HepG2 (cell line): Measurements from ENCODE around the gene NXPH1. TPM values are rescaled to one million over a fixed set of nuclear protein-coding genes. Genes with fewer than 3 reads are reported as not detected.

ENCODE experiments used
- ATAC-seq: fragments of 200-7000 bp; cut with Tn5 transposase; 3 replicates; pipeline ENCODE4 v1.9.1; 2020; ENCODE audit warnings: mild to moderate bottlenecking, moderate library complexity
- BruUV-seq: library from RNA; stranded (reverse); fragments of 400-500 nt; replicated peaks from 2 replicates; lab custom pipeline; 2021; lab: Mats Ljungman, UMichigan
- CTCF ChIA-PET: fragments of 300-600 bp; formaldehyde crosslinking; extraction: SDS; loops from one replicate; lab custom pipeline; 2021; ENCODE audit warnings: low total read pairs, inconsistent platforms, low intra/inter-chr PET ratio; lab: Yijun Ruan, JAX
- POLR2A ChIA-PET: fragments of 350-600 bp; sonication (Branson Sonifier 250); formaldehyde crosslinking; loops from one replicate; lab custom pipeline; 2020; ENCODE audit warnings: antibody characterized with exemption, inconsistent platforms; lab: Yijun Ruan, JAX
- DNase-seq: peaks from one replicate; pipeline ENCODE4 v3.0.0-alpha.2; 2015; ENCODE audit warnings: low spot score
- FAIRE-seq: peaks from 3 replicates; lab custom pipeline; 2011; peaks lifted over from hg19 to GRCh38; lab: Jason Lieb, UNC
- H2AFZ ChIP-seq: one replicate; pipeline ENCODE4 v1.6.1; 2011; ENCODE audit warnings: low read length, inconsistent platforms
- H3K27ac ChIP-seq: fragments of 300-600 bp; 3 replicates; pipeline ENCODE4 v1.8.0; 2011; ENCODE audit warnings: mixed run types, mild to moderate bottlenecking, mixed read lengths, low read length, inconsistent platforms; ENCODE audit not compliant: insufficient read depth; ENCODE audit errors: extremely low read length
- H3K27me3 ChIP-seq, 2 experiments: fragments of 200-600 bp in 1 of 2; 2 replicates in 1 of 2; 3 replicates in 1 of 2; pipeline versions ENCODE4 v1.6.0 to v1.8.0; 2011; ENCODE audit warnings: low read length in 2 of 2, mild to moderate bottlenecking in 2 of 2, moderate library complexity in 2 of 2, inconsistent platforms in 1 of 2; ENCODE audit not compliant: insufficient read depth in 2 of 2, control insufficient read depth in 1 of 2
- H3K36me3 ChIP-seq, 2 experiments: fragments of 200-600 bp in 1 of 2; replicated peaks in 1 of 2; 2 replicates in 1 of 2; 3 replicates in 1 of 2; pipeline versions ENCODE4 v1.5.1 to v1.8.0; 2011; ENCODE audit warnings: low read length in 2 of 2, inconsistent platforms in 1 of 2; ENCODE audit not compliant: insufficient read depth in 2 of 2, control insufficient read depth in 1 of 2
- H3K4me1 ChIP-seq: 2 replicates; pipeline ENCODE4 v1.5.1; 2012; ENCODE audit warnings: low read length, inconsistent platforms; ENCODE audit not compliant: insufficient read depth
- H3K4me2 ChIP-seq: 2 replicates; pipeline ENCODE4 v1.6.0; 2011; ENCODE audit warnings: low read depth, low read length, inconsistent platforms
- H3K4me3 ChIP-seq, 3 experiments: fragments of 200-600 bp in 1 of 3; sonication (generic), shearing (Covaris generic) in 1 of 3; replicated peaks in 1 of 3; 2 replicates each; pipeline ENCODE4 v1.5.1; 2011 to 2016; ENCODE audit warnings: low read length in 3 of 3, inconsistent platforms in 2 of 3, low read depth in 2 of 3, mild to moderate bottlenecking in 2 of 3, control low read depth in 1 of 3, mixed read lengths in 1 of 3; ENCODE audit not compliant: insufficient read depth in 1 of 3
- H3K79me2 ChIP-seq: one replicate; pipeline ENCODE4 v1.6.1; 2011; ENCODE audit warnings: low read length, inconsistent platforms; ENCODE audit not compliant: insufficient read depth
- H3K9ac ChIP-seq: 2 replicates; pipeline ENCODE4 v1.6.0; 2011; ENCODE audit warnings: mild to moderate bottlenecking, low read depth, low read length, inconsistent platforms; ENCODE audit not compliant: insufficient read depth
- H3K9me3 ChIP-seq: 2 replicates; pipeline ENCODE4 v1.5.1; 2012; ENCODE audit warnings: mild to moderate bottlenecking, low read length
- H4K20me1 ChIP-seq: 2 replicates; pipeline ENCODE4 v1.6.0; 2011; ENCODE audit warnings: inconsistent platforms, mild to moderate bottlenecking, low read length, moderate library complexity; ENCODE audit not compliant: insufficient read depth
- ISL2 ChIP-seq: sonication (generic); formaldehyde crosslinking; IDR thresholded peaks from 2 replicates; pipeline ENCODE4 v1.5.0; 2020; ENCODE audit warnings: missing genetic modification reagents
- KAT2B ChIP-seq: fragments of 150-350 bp; IDR thresholded peaks from 2 replicates; pipeline ENCODE4 v1.6.1; 2014; ENCODE audit warnings: low read depth, low read length, borderline replicate concordance
- NBN ChIP-seq: fragments of 450-650 bp; conservative IDR thresholded peaks from 2 replicates; pipeline ENCODE4 v1.6.1; 2017
- NR2F2 ChIP-seq: IDR thresholded peaks from 2 replicates; pipeline ENCODE4 v1.6.1; 2012; ENCODE audit warnings: low read depth, inconsistent platforms, borderline replicate concordance
- POLR2AphosphoS2 ChIP-seq: IDR thresholded peaks from 2 replicates; pipeline ENCODE4 v1.6.1; 2011; ENCODE audit warnings: low read depth, low read length, improper control_type of control experiment
- PPARG ChIP-seq: conservative IDR thresholded peaks from 2 replicates; pipeline ENCODE4 v1.6.1; 2016; ENCODE audit warnings: missing biosample characterization, missing genetic modification reagents
- RAD21 ChIP-seq: fragments of 450-650 bp; formaldehyde crosslinking; IDR thresholded peaks from 2 replicates; pipeline ENCODE4 v1.5.0; 2020; ENCODE audit warnings: mild to moderate bottlenecking
- SRSF1 ChIP-seq: fragments of 200-400 bp; formaldehyde crosslinking; optimal IDR thresholded peaks from 2 replicates; pipeline ENCODE3; 2017; ENCODE audit warnings: mild to moderate bottlenecking, low read depth, low read length, moderate library complexity
- SYNCRIP ChIP-seq: fragments of 200-400 bp; formaldehyde crosslinking; IDR thresholded peaks from 2 replicates; pipeline ENCODE4 v1.6.1; 2018; ENCODE audit warnings: mild to moderate bottlenecking, low read depth, low read length; ENCODE audit not compliant: insufficient read depth
- ZFP41 ChIP-seq: sonication (generic); formaldehyde crosslinking; IDR thresholded peaks from 2 replicates; pipeline ENCODE4 v1.4.0; 2020; ENCODE audit warnings: mild to moderate bottlenecking, missing genetic modification reagents, borderline replicate concordance
- ZHX2 ChIP-seq, 2 experiments: sonication (generic) in 1 of 2; formaldehyde crosslinking in 1 of 2; IDR thresholded peaks; 2 replicates each; pipeline versions ENCODE4 v1.6.1 to v1.9.0; 2014 to 2022; ENCODE audit warnings: antibody characterized with exemption in 1 of 2, borderline replicate concordance in 1 of 2, inconsistent platforms in 1 of 2, low read depth in 1 of 2, missing genetic modification reagents in 1 of 2
- in situ Hi-C: cut with HindIII; loops from 2 replicates; pipeline ENCODE4 v1.10.0; 2017; ENCODE audit warnings: low pct_unique_long_range_greater_than_20kb; ENCODE audit not compliant: extremely low pct_ligation_motif_present
- intact Hi-C: fragments of 100-400 bp; cut with micrococcal nuclease; formaldehyde crosslinking; loops from one replicate; pipeline ENCODE4 v1.10.0; 2022; ENCODE audit not compliant: unreplicated experiment
- polyA plus RNA-seq, 8 experiments: library from polyadenylated mRNA; depleted of rRNA in 3 of 8; stranded (reverse) in 7 of 8; unstranded in 1 of 8; fragments of >200 nt; fragmentation: Illumina TruSeq in 4 of 8; extraction: Trizol in 4 of 8; gene quantifications; 2 replicates each; pipeline versions ENCODE4 v1.2.1 to v1.2.3, GENCODE V29; 2011 to 2016; ENCODE audit warnings: low read depth in 4 of 8, missing spikeins in 1 of 8, mixed read lengths in 1 of 8; ENCODE audit not compliant: insufficient read depth in 1 of 8
- total RNA-seq, 5 experiments: library from RNA; depleted of rRNA; stranded (reverse); fragments of >200 nt; fragmentation: Illumina TruSeq; extraction: Trizol; gene quantifications; 2 replicates each; pipeline ENCODE4 v1.2.3, GENCODE V29; 2016; ENCODE audit warnings: low read depth in 1 of 5

Gene NXPH1
- total and polyA plus RNA-seq, 2 of the 13 experiments (the other 11 are each of a cell fraction or from before 2014, with no cell fraction given), result not detected

DNA sequence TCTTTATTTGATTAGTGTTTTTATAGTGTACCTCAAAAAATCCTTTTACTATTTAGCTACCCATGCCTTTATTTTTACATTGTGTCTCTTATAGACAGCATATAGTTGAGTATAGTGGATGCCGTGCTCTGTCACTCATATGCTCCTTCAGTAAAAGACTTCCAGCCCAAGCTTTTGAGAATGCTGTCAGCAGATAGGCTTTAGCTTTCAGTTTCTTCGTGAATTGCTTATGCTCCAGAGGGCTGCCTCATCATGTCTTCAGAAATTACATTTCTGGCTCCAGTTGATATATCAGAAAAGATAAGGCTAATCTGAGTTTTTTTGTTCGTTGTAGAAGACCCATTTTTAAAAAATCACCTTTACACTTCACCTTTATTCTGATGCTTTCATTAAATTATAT lies 332.0 kb downstream of the NXPH1 start (continued):
- TF ChIP-seq ZFP41 (CRISPR knock-in tag) (no peak), PPARG (no peak), NR2F2 (no peak)

- H3K9me3 ChIP-seq, result peaks cover 69% of the 10 kb centered on the region
- H2AFZ ChIP-seq, result no peak overlapping the region
- H3K79me2 ChIP-seq, result no peaks in the 10 kb centered on the region
- TF ChIP-seq POLR2AphosphoS2, result no peak
- TF ChIP-seq SYNCRIP, result no peak
- no peak for TF ChIP-seq RAD21 (CRISPR knock-in tag)
- no peak for TF ChIP-seq ZHX2 (IDR thresholded peaks at IDR 0.05; ENCODE audit: low read depth)
- no peak for TF ChIP-seq ZHX2 (CRISPR knock-in tag; IDR thresholded peaks at IDR 0.05; ENCODE audit: borderline replicate concordance)
- no peak for TF ChIP-seq ISL2 (CRISPR knock-in tag)
- TF ChIP-seq KAT2B, result no peak
- TF ChIP-seq SRSF1, result no peak
- TF ChIP-seq NBN, result no peak
- in situ Hi-C loops (no loop called here), intact Hi-C loops (no loop called here)
- ChIA-PET POLR2A (no interaction called here), CTCF (no interaction called here)
- no peaks in the 10 kb centered on the region for H3K4me1 ChIP-seq
- no peaks in the 10 kb centered on the region for H4K20me1 ChIP-seq
- no peak overlapping the region for H3K27ac ChIP-seq
- no peaks in the 10 kb centered on the region for H3K27me3 ChIP-seq
- no peak overlapping the region for H3K4me2 ChIP-seq
- H3K4me3 ChIP-seq, result no peak overlapping the region
- H3K9ac ChIP-seq, result no peak overlapping the region
- H3K36me3 ChIP-seq, result no peaks in the 10 kb centered on the region
- no TSS peak for BruUV-seq
- DNase-seq, result no peak
- no peak for ATAC-seq
- no peak for FAIRE-seq
Measured at GRCh38 chr7:8773518-8773917, 340.1 kb downstream of the NXPH1 start.
